SK-N-MC (cell line): Measurements from ENCODE around the gene RAD23B.

Experiments used
- EZH2 ChIP-seq: fragments of 200-600 bp; sonication (generic); IDR thresholded peaks from one replicate; pipeline ENCODE4 v1.6.1; 2017; ENCODE audit warnings: antibody characterized with exemption
- FOXP2 ChIP-seq: optimal IDR thresholded peaks from 2 replicates; pipeline ENCODE3; 2011; ENCODE audit warnings: mild to moderate bottlenecking, moderate library complexity; ENCODE audit not compliant: insufficient read depth; ENCODE audit errors: extremely low read length, control extremely low read depth
- POLR2AphosphoS5 ChIP-seq: IDR thresholded peaks from 2 replicates; pipeline ENCODE4 v1.6.1; 2012; ENCODE audit warnings: mild to moderate bottlenecking, low read depth, low read length, borderline replicate concordance

DNA sequence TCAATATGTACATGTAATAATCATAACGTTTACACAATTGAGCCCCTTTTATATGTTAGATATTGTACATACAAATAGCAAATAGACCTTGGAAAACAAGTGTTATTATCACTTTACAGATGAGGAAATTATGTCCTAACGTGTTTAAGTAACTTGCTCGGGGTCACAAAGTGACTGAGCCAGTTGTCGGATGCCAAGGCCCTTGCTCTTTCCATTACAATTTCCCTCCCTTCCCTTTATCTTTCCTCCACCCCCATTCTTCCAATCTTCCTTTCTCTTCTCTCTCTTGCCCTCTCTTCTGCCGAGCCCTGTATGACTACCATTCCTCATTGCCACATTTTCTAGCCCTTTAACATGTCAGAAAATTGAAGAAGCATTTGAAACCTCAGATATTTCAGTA, 34.4 kb upstream of the RAD23B start:
- no peak for TF ChIP-seq EZH2
- TF ChIP-seq POLR2AphosphoS5 = no peak
- TF ChIP-seq FOXP2 = no peak
